IPS-20b (cell line): ENCODE measurements around the gene TMEM72.
A peak's percentile ranks its signal among the peaks of the same experiment; 100 is the strongest.
"Not testable (repeated sequence)": the region's sequence is repeated elsewhere in the genome, so short reads cannot be mapped to it uniquely, and the experiment has no call there.

Source experiments
- H3K27ac ChIP-seq: one replicate; pipeline ENCODE4 v1.5.1; 2013; ENCODE audit warnings: low read length
- H3K27me3 ChIP-seq: 2 replicates; pipeline ENCODE4 v1.6.1; 2013; ENCODE audit warnings: mild to moderate bottlenecking, low read length, inconsistent platforms; ENCODE audit not compliant: insufficient read depth
- H3K36me3 ChIP-seq: 2 replicates; pipeline ENCODE4 v1.6.1; 2013; ENCODE audit warnings: low read depth, mild to moderate bottlenecking, inconsistent platforms, low read length, moderate library complexity; ENCODE audit not compliant: insufficient read depth
- H3K4me1 ChIP-seq: 2 replicates; pipeline ENCODE4 v1.6.1; 2013; ENCODE audit warnings: mild to moderate bottlenecking, control low read depth, inconsistent platforms, low read length, moderate library complexity; ENCODE audit not compliant: insufficient read depth
- H3K4me3 ChIP-seq: 2 replicates; pipeline ENCODE4 v1.5.1; 2013; ENCODE audit warnings: mild to moderate bottlenecking, low read length, inconsistent platforms
- H3K9ac ChIP-seq: 2 replicates; pipeline ENCODE4 v1.6.1; 2013; ENCODE audit warnings: low read depth, mild to moderate bottlenecking, inconsistent platforms, low read length, moderate library complexity
- H3K9me3 ChIP-seq: 2 replicates; pipeline ENCODE4 v1.6.1; 2013; ENCODE audit warnings: mild to moderate bottlenecking, low read depth, low read length, inconsistent platforms; ENCODE audit not compliant: insufficient read depth

The TMEM72 gene

GRCh38 chr10:44911081-44911540, at the start of gene TMEM72:
TSS of gene TMEM72 (plus strand) at chr10:44911337. CDS start at chr10:44911513, 176 bp downstream.
- H3K9ac ChIP-seq: no peak within 1 kb of the TSS
- H3K27ac ChIP-seq: no peak within 1 kb of the TSS
- H3K36me3 ChIP-seq: no peaks in the 10 kb centered on the region
- no peaks in the 10 kb centered on the region for H3K9me3 ChIP-seq
- H3K27me3 ChIP-seq: 0 out of 2 replicates have a peak, but pooled peaks cover 4% of the 10 kb centered on the region
- H3K4me1 ChIP-seq: peaks cover 6% of the 10 kb centered on the region; the same call in 1 of the 2 replicates
- H3K4me3 ChIP-seq: no peak within 1 kb of the TSS

GRCh38 chr10:44862006-44862751, 49.0 kb upstream of the TMEM72 start:
- H3K9ac ChIP-seq: no peak overlapping the region
- no peaks in the 10 kb centered on the region for H3K9me3 ChIP-seq
- no peaks in the 10 kb centered on the region for H3K36me3 ChIP-seq
- no peak overlapping the region for H3K4me3 ChIP-seq
- peaks cover 5% of the 10 kb centered on the region; the same call in 1 of the 2 replicates for H3K4me1 ChIP-seq
- H3K27ac ChIP-seq: no peak overlapping the region
- H3K27me3 ChIP-seq: peaks cover 42% of the 10 kb centered on the region

GRCh38 chr10:44862924-44863323, 48.2 kb upstream of the TMEM72 start:
- Histone ChIP-seq H3K4me3 (no peak overlapping the region), H3K9me3 (no peaks in the 10 kb centered on the region), H3K36me3 (no peaks in the 10 kb centered on the region), H3K27me3 (peaks cover 42% of the 10 kb centered on the region), H3K9ac (no peak overlapping the region), H3K27ac (no peak overlapping the region), H3K4me1 (peaks cover 4% of the 10 kb centered on the region; the same call in 1 of the 2 replicates)

DNA sequence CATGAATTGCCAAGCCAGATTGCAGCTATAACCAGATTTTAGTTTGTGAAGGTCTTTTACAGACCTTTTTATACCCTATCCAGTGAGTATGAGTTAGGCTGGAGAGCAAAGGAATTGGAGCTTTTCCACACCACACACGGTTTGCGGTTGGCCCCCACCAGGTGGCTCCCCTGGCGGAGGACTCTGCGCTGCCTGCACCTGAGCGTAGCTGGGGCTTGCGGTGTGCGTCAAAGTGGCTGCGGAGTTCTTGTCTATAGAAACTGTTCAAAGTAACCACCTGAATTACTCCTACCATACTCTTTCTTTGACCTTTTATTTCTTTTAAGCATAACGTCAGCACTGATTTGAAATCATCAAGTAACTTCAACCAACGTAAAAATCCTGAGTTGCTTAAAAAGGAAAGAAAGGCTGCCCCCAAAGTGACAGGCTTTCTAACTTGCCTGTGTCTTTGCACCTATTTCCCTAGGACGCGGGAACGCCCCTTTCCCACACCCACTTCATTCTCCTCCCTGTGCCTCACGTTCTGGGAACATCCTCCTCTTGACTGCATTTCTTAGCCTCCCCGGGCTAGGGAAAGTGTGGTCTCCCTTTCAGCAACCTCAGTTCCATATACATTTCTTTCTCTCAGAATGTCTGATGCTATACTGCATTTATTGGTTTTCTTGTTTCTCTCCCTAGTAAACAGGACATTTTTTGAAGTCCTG, 47.6 kb upstream of the TMEM72 start:
- H3K9me3 ChIP-seq: no peaks in the 10 kb centered on the region
- no peaks in the 10 kb centered on the region for H3K36me3 ChIP-seq
- peaks cover 4% of the 10 kb centered on the region; the same call in 1 of the 2 replicates for H3K4me1 ChIP-seq
- H3K4me3 ChIP-seq: no peak overlapping the region
- H3K27ac ChIP-seq: no peak overlapping the region
- no peak overlapping the region for H3K9ac ChIP-seq
- peaks cover 42% of the 10 kb centered on the region for H3K27me3 ChIP-seq

- Histone ChIP-seq H3K27ac (no peak overlapping the region), H3K9ac (peak overlapping the region; percentile 77; the same call in 1 of the 2 replicates), H3K4me3 (peak overlapping the region; percentile 69; the same call in 1 of the 2 replicates), H3K27me3 (peaks cover 42% of the 10 kb centered on the region), H3K4me1 (peaks cover 4% of the 10 kb centered on the region; the same call in 1 of the 2 replicates), H3K36me3 (no peaks in the 10 kb centered on the region), H3K9me3 (no peaks in the 10 kb centered on the region)
Measured at GRCh38 chr10:44864051-44864450, 47.1 kb upstream of the TMEM72 start.

DNA sequence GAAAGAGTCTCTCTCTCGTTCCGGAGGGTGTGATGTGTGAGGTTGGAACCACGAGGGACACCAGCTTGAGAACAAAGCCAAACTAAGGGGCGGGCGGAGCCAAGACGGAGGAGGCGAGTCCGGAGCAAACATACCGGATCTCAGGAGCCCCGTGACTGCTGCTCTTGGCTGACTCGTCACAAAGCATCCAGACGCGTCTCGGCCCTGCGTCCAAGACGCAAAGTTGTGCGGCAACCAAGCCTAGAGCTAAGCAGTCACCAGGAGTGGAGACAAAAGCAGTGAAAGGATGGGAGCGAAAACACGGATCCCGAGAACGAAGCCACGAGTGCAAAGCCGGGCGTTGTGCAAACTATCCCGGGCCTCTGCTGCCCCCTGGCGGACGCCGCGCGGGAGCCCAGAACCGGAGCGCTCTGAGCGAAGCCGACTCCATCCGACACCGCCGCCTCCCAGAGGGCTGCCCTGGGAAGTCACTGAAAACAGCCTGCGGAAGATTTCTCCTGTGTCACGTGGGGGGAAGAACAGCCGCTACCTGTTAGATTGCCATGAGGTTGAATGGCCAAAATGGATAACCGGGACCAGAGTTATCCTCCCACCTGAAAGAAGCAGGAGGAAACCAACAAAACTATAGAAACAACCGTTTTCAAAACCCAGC, 46.4 kb upstream of the TMEM72 start:
- Histone ChIP-seq H3K9ac (peak overlapping the region; percentile 77), H3K4me3 (peak overlapping the region; percentile 69), H3K4me1 (peaks cover 4% of the 10 kb centered on the region; the same call in 1 of the 2 replicates), H3K36me3 (no peaks in the 10 kb centered on the region), H3K27me3 (peaks cover 42% of the 10 kb centered on the region), H3K27ac (no peak overlapping the region), H3K9me3 (no peaks in the 10 kb centered on the region)

DNA sequence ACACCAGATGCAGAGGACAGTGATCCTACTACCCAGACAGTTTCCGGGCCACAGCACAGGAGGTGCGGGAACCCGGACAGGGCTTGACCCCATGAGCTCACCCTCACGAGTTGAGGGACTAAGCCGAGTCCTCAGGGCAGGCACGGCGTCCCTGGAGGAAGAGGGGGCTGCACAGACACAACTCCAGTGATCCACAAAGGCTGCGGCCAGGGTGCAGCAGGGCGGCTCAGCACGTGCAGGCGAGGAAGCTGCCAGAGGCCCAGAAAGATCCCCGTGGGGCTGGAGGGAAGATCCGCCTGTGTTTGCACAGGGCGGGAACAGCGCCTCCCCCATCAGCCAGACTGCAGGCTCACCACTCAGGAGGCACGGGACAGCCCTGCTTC, 45.9 kb upstream of the TMEM72 start:
- Histone ChIP-seq H3K27me3 (peaks cover 42% of the 10 kb centered on the region), H3K4me3 (no peak overlapping the region; the same call in 1 of the 2 replicates), H3K9me3 (no peaks in the 10 kb centered on the region), H3K9ac (no peak overlapping the region), H3K4me1 (peaks cover 4% of the 10 kb centered on the region; the same call in 1 of the 2 replicates), H3K27ac (no peak overlapping the region), H3K36me3 (no peaks in the 10 kb centered on the region)

DNA sequence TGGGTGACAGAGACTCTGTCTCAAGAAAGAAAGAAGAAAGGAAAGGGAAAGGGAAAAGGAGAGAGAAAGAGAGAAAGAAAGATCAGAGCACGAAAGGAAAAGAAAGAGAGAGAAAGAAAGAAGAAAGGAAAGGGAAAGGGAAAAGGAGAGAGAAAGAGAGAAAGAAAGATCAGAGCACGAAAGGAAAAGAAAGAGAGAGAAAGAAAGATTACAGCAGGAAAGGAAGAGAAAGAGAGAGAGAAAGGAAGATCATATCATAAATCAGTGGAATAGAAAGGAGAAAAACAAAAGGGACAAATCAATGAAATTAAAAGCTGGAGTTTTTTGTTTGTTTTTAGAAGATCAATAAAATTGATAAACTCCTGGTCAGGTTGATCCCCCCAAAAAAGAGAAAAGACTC, 44.8 kb upstream of the TMEM72 start:
- H3K9ac ChIP-seq, H3K9me3 ChIP-seq, H3K4me1 ChIP-seq, H3K27ac ChIP-seq, H3K4me3 ChIP-seq, H3K36me3 ChIP-seq: not testable (repeated sequence)
- H3K27me3 ChIP-seq: peaks cover 42% of the 10 kb centered on the region

DNA sequence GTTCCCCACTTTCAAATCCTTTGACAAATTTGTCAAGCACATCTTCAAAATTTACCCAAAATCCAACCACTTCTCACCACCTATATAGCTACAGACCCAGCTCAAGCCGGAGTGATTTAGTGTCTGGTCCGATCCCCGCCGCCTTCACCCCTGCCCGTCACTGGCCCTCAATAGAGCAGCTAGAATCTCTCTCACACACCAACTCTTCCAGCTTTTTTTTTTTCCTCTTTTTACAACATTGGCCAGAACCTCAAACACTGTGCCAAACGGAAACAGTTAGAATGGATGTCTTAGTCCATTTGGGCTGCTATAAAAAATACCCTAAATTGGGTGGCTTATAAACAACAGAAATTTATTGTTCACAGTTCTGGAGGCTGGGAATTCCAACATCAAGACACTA, 41.1 kb upstream of the TMEM72 start:
- H3K27ac ChIP-seq: no peak overlapping the region
- H3K27me3 ChIP-seq: peaks cover 15% of the 10 kb centered on the region
- H3K9me3 ChIP-seq: no peaks in the 10 kb centered on the region
- H3K9ac ChIP-seq: no peak overlapping the region
- H3K4me1 ChIP-seq: no peaks in the 10 kb centered on the region
- H3K4me3 ChIP-seq: no peak overlapping the region
- H3K36me3 ChIP-seq: no peaks in the 10 kb centered on the region

- Histone ChIP-seq H3K9me3 (no peaks in the 10 kb centered on the region), H3K4me1 (no peaks in the 10 kb centered on the region; the same call in 1 of the 2 replicates), H3K4me3 (no peak overlapping the region), H3K27me3 (no peaks in the 10 kb centered on the region), H3K27ac (no peak overlapping the region), H3K9ac (no peak overlapping the region), H3K36me3 (no peaks in the 10 kb centered on the region)
Measured at GRCh38 chr10:44873160-44873559, 38.0 kb upstream of the TMEM72 start.

DNA sequence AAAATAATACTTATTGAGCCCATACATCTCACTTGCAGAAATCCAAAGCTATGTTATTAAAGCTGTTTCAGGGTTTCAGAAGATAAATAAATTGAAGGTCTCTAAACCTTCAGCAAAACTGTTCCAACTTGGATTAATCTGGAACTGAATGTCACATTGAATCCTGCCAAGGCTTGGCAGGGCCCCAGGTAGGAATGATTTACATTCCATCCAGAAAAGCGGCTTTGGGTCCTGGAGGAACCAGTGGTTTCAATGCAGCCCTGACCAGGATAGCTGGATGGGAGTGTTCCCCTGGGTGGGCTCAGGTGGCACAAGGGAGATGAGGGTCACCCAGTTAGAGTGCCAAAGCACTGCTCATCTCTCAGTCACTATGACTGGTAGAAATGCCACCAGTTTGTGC, 37.0 kb upstream of the TMEM72 start:
- Histone ChIP-seq H3K4me1 (peaks cover 2% of the 10 kb centered on the region; the same call in 1 of the 2 replicates), H3K36me3 (no peaks in the 10 kb centered on the region), H3K9ac (no peak overlapping the region), H3K27me3 (peaks cover 1% of the 10 kb centered on the region; the same call in 1 of the 2 replicates), H3K4me3 (no peak overlapping the region), H3K9me3 (no peaks in the 10 kb centered on the region), H3K27ac (no peak overlapping the region)
